DND-41 (cell line): Measurements from ENCODE around the gene CROCC.
"Not testable (repeated sequence)": the region's sequence is repeated elsewhere in the genome, so short reads cannot be mapped to it uniquely, and the experiment has no call there.

Experiments used
- EZH2 ChIP-seq: IDR thresholded peaks from 3 replicates; pipeline ENCODE4 v1.6.1; 2012; ENCODE audit warnings: borderline replicate concordance, low read depth, mild to moderate bottlenecking, moderate library complexity, low read length, inconsistent platforms; ENCODE audit not compliant: severe bottlenecking
- TF ChIP-seq, protein P1 (sequence below): IDR thresholded peaks from 2 replicates; pipeline ENCODE4 v1.5.1; 2012; ENCODE audit warnings: borderline replicate concordance, low read length, moderate library complexity, mild to moderate bottlenecking; ENCODE audit not compliant: poor library complexity, severe bottlenecking; ENCODE audit errors: extremely low read depth

GRCh38 chr1:16912742-16913141, 9.0 kb upstream of the CROCC start:
- TF ChIP-seq, protein P1, sequence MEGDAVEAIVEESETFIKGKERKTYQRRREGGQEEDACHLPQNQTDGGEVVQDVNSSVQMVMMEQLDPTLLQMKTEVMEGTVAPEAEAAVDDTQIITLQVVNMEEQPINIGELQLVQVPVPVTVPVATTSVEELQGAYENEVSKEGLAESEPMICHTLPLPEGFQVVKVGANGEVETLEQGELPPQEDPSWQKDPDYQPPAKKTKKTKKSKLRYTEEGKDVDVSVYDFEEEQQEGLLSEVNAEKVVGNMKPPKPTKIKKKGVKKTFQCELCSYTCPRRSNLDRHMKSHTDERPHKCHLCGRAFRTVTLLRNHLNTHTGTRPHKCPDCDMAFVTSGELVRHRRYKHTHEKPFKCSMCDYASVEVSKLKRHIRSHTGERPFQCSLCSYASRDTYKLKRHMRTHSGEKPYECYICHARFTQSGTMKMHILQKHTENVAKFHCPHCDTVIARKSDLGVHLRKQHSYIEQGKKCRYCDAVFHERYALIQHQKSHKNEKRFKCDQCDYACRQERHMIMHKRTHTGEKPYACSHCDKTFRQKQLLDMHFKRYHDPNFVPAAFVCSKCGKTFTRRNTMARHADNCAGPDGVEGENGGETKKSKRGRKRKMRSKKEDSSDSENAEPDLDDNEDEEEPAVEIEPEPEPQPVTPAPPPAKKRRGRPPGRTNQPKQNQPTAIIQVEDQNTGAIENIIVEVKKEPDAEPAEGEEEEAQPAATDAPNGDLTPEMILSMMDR = not testable (repeated sequence)
- TF ChIP-seq EZH2 = not testable (repeated sequence)
